GM19467 (cell line): ENCODE measurements around the gene TAF15.
A peak's percentile ranks its signal among the peaks of the same experiment; 100 is the strongest.

Source experiments
- ATAC-seq: cut with Tn5 transposase; IDR thresholded peaks from one replicate; pipeline ENCODE4 v1.9.1; 2021; ENCODE audit warnings: mild to moderate bottlenecking, moderate library complexity; ENCODE audit not compliant: unreplicated experiment

TAF15 gene

DNA sequence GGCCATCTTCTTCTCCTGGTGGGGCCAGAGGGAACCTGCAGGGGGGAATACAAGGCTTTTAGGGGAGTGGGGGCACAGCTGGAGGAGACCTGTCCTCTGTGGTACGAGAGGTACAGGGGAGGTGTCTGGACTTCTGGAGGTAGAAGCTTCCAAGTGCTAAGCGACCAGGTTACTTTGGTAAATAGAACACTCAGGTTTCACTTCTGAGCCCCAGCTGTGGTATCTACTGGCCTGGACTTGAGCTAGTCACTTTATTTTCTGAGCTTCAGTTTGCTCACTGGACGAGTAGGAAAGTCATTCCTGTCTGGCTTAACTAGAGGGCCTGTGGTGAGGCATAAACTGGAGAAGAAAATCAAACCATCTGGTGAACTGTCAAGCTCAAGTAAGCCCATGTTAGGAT lies 59.5 kb downstream of the TAF15 start, which contains the start of gene HEATR9:
TSS of gene HEATR9 (minus strand) at position 155 of the 400 bp plus-strand sequence. CDS start at position 6, 149 bp downstream.
- ATAC-seq = no peak

DNA sequence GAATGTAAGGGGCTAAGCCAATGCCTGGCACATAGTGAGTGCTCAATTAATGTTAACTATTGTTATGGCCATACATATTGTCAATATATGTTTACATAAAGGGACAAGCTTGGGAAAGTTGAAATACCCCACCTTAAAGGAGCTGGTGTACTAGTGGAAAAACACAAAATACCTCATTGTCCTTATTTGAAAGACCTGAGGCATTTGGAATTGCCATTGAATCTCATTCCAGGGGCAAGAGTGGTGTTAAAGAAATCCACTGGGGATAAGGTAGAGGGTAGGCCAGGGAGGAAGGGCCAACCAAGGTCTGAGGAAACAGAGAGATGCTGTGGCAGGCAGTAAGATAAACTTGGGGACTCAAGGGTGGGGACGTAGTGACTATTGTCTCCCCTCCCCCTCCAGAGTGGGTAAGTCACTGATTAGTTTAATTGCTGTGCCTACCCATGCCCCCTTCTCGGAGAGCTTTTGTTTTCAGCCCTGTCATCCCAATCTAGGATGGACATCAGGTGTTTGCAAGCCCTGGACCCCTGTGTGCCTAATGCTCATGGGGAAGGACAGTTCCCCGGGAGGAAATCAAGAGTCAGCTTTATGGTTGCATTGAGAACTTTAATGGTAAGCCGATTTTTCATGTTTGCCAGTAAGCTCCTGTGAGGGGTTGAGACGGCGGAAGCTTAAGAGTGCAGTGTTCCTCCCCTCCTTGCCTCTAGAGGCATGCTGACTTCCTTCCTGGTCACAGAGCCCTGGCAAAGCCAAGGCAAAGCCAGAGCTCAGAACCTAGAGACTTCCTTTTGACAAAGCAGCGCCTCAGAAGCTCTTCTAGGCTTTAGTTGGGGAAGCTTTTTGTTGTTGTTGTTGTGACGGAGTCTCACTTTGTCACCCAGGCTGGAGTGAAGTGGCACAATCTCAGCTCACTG lies 61.9 kb downstream of the TAF15 start:
- no peak for ATAC-seq

DNA sequence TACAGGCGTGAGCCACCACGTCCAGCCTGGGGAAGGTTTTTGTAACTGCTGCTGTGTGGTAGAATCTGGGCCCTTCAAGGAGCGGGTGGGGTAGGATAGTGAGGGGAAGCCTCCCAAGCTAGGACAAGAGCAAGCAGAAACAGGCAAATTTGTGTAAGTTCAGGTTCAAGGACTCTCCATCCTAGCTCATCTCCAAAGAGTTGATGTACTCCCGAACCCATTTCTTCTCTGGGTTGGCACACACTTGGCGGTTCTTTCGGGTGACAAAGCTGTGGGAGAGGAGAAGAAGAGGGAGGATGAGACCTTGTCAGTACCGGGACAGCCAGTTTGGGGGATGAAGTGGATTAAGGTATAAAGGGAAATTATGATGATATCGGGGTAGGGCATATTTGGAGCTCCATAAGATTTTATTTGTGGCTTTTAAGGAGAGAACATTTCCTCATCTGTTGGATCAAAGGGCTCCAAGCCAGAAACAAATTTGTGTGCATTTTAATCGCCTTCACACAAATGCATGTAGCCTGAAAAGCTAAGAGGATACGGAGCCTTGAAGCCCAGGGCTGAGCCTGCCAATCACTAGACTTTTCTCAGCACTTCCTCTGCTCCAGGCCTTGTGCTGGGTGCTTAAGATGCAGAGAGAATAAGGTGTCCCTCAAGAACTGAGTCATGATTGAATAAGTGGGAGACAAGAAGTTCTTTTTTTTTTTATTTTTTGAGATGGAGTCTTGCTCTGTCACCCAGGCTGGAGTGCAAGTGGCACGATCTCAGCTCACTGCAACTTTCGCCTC lies 63.1 kb downstream of the TAF15 start:
- ATAC-seq = no peak

DNA sequence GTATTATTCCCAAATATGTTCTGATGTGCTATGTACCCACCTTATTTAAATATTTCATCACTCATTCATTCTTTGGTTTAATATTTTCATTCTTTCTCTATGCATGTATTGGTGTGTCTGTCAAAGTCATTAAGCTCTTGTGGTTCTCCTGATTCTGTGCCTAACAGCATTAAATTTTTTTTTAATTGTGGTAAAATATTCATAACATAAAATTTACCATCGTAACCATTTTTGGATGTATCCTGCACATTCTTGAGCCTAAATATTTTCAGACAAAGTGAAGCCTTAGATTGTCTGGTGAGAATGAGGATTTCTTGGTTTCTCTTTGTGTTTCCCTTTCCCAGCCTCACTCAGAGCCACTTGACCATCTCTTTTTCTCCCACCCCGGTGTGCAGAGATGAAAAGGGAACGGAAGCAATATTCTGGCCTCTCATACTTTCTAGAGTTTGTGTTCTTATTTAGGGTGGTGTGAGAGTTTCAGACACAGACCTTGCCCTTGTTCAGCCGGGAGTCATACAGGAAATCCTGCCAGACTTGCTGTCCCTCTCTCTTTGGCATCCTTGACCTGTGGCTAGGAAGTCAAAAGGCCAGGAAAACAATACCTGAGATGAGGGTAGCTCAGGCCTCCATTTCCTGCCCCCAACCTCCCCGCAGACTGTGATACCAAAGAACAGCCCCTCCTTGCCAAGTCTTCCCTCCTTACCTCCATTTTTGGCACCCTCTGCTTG lies 66.0 kb downstream of the TAF15 start:
- ATAC-seq = no peak

DNA sequence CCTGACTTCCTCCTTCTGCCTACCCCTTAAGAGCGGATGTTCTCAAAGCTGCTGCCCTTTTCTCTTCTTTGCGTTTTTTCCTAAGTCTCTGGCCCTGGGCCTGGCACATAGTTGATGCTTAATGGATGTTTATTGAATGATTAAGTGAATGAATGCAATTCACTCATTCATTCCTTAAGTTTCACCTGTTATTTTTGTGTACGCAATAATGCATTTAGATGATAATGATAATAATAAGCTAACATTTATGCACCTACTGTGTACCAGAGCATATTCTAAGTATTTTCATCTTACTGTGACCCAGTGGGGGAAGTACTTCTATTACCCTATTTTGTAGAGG lies 66.5 kb downstream of the TAF15 start:
- ATAC-seq = no peak

DNA sequence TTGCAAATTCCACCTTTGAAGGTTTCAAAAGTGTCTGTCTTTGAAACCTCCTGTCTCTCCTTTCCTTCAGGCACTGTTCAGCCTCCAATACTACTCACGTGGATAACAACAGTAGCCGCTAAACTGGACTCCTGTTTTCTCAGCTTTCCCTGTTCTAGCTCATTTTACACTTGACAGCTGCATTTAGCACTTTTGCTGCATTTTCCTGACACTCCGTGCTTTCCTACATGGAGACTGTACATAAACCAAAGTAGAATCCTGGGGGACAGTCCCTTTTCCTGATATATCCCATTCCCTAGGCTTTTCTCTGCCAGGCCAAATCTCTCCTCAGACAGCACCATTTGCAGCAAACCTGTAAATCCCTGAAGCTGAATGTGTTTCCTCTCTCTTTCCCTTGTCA lies 67.2 kb downstream of the TAF15 start:
- ATAC-seq = no peak

DNA sequence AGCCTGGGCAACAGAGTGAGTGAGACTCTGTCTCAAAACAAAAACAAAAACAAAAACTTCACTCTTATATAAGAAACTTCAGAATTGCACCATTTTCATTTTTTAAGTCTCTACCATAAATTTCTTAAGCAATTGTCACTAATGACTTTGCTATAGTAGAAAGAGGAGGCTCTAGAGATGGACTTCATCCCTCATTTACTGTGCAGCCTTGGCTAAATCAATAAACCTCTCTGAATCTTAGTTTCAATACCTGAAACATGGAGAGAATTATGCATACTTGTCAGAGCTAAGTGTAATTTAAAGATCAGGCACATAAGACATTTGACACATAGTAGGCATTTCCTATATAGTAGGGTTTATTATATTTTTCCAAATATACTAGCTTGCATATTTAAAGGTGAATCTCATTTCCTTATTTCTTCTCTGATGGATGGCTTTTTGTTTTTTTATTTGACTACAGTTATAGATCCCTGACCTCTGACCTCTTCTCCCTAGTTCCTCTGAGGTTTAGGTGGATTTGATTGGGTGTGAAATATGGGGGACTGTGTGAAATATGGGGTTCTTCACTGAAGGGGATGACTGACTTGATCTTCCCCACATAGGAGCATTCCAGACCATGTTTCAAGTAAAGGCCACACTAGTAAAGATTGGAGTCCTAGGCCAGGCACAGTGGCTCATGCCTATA lies 68.2 kb downstream of the TAF15 start:
- no peak for ATAC-seq

DNA sequence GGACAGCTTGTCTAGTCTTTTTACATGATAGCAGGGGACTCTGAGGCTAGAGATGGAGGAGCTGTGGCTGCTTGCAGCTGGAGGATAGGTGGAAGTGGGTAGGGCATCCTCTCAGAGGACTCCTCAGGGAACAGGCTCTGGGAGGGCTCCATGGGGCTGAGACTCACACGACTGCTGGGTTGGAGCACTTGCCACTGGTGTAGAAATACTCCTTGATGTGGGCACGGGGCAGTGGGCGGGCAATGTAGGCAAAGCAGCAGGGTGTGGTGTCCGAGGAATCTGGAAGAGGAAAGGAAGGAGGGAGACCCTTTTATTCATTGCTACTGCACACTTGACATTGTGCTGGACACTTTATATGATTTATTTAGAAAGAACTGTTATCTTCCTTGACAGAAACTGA lies 69.1 kb downstream of the TAF15 start:
- no peak for ATAC-seq

DNA sequence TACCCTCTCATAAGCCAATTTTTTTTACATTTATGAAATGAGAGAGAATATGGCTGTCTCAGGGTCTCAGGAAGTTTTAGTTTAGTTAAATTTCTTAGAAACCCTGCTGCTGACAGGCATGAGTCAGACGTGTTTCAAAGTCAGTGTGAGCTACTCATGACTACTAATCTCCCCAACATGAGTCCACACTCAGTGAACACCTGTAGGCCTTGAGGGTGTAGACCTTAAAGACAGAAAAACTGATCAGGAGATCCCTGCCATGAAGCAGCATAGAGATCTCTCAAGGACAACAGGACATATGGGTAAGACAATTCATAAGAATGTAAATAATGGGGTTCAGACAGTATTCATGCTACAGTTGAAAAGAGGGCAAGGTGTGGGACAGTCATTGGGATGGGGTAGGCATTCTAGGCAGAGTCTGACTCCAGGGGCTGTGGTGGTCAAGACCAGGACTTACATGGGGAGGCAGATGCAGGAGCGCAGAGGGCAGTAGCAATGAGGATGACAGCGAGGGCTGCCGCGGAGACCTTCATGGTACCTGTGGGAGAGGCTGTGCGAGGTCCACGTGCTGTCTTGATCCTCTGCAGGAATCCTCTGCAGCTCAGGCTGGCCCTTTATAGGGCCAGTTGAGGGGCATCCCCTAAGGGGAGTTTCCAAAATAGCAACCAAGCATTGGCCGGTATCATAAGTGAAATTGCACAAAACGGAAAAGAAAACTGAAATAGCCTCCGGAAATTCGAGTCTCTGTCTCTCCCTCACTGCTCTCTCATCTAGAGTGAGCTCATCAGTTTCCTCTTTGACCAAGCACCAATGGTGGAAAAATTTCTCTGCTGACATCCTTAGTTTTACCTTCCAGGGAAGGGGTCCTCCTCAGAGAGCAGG lies 70.7 kb downstream of the TAF15 start, which contains the start of gene CCL5:
TSS of gene CCL5 (minus strand) at position 588 of the 882 bp plus-strand sequence.
- peak; percentile 86 for ATAC-seq

DNA sequence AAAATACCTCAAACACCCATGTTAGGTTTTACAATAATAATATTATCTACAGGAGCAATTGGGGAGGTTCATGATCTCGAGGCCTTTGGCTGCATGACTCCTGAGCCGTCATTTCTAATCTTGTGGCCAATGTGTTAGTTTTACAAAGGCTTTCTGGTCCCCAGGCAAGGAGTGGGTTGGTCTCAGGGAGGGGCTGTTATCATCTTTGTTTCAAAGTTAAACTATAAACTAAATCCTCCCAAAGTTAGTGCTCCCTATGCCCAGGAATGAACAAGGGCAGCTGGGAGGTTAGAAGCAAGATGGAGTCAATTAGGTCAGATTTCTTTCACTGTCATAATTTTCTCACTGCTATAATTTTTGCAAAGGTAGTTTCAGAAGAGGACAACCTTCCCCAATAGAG lies 80.0 kb downstream of the TAF15 start:
- no peak for ATAC-seq

DNA sequence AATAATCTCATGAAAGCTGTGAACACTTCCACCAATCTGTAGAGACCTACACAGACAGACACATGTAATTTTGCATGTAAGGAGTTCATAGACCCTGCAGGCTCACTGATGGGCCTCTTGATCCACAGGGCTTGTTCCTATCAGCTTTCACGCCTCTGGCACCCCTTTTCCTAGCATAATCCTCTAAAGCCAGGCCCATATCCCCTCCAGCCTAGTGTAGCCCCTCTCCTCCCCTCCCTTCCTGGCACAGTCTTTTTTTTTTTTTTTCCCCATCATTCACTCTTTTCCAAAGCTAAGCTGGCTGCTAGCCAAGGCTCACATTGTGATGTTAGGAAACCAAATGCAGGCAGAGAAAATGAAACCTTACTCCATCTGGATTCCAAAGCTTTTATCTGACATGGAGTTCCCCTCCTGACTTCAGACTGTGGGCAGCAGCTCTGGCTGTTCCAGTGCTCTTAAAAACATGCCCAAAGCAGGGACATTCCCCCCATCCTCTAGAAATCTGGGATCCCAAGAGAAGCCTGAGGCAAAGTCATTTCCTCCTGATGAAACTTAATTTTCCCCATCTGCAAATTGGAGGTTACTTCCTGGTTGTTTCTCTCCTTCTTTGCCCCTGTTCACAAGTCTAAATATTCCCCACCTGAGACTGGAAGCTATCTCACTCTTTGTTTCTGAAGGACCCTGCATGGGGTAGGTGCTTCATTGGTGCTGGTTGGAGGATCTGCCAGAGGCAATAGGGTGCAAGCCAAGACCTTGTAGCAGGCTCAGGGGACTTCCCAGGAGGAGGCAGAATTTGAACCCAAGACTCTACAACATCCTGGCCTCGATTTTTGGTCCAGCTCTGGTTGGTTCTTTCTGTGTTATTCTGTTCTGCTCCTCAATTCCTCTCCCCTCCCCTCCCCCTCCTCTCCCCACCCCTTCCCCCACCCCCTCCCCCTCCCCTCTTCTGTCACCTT lies 80.8 kb downstream of the TAF15 start:
- ATAC-seq = no peak

DNA sequence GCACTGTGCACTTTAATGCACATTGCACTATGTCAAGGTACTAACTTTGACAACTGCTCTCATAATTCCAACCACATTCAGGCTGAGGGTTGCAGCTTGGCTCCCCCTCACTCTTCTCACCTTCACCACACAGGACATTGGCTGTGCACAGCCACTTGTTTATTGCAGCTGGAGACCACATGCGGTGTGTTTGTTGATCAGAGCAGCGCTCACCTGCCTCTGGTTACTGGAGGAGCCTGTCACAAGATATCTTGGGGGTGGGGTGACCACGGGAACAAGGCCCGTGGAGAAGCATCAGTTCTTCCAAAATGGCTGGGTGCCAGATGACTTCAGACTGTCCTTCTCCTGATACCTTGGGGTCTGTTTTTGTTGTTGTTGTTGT lies 81.5 kb downstream of the TAF15 start:
- ATAC-seq = no peak

DNA sequence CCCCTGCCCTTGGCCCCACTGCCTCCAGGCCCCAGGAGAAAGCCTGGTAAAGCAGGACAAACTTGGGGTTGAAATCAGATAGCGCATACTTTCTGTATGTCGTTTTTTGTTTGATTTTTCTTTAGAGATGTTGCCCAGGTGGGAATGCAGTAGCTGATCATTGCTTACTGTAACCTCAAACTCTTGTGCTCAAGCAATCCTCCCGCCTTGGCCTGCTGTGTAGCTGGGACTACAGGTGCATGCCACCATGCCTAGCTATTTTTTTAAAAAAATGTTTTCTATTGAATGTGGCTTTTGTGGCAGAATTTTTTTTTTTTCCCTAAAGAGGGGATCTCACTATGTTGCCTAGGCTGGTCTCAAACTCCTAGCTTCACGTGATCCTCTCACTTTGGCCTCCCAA lies 82.0 kb downstream of the TAF15 start:
- no peak for ATAC-seq

DNA sequence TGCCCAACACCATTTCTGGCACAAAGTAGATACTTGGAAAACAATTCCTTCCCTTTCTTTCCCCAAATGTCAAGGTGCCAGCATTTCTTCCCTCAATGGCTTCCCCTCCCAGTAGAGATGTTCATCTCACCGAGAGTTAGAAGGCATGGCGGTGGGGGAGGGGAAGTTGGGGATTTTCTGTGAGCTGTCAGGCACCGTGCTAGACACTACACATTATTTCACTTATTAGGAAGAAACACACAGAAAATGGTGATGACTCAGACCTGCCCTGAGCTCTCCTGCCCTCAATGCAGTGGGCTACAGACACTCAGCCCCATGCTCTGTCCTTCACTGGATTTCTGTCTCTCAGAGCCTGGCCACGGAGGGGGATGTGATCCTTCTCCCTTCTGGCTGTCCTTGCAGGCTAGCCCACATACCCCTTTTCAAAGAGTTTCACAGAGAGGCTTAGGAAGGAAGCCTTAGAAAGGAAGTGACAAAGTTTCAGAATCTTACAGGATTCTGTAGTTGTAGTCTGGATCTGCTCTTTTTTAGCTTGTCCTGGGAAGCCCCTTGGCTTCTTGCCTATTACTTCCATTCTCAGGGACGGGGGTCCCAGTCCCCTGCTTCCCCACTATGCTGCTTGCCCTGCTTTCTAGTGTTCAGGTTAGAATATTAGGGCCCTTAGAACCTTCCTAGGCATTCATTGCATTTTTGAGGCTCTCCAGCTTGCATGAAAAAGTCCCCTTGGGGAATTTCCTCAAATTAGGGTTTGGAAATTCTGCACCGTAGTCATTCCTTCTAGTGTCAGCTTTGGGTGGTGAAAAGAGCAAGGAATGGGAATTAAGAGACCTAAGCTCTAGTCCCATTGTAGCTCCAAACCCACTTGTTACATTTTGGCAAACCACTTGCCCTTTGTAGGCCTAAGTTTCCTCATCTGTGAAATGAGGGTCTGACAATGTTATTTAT lies 83.1 kb downstream of the TAF15 start:
- no peak for ATAC-seq

DNA sequence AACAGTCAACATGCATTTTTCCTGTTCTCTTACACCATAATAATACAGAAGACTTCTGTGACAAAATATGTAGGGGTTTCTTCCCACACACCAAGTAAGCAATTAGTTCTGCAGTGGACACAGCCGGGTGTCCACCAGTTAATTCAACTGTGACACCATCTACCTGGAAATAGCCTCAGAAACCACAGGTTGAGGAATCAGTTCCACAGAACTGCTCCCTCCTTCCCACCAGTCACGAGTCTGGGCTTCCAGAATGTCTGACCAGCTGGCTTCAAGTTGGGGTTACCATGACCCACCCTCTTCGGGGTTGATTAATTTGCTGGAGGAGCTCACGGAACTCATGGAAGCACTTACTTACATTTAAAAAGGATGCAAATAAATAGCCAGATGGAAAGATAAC lies 84.5 kb downstream of the TAF15 start:
- no peak for ATAC-seq

DNA sequence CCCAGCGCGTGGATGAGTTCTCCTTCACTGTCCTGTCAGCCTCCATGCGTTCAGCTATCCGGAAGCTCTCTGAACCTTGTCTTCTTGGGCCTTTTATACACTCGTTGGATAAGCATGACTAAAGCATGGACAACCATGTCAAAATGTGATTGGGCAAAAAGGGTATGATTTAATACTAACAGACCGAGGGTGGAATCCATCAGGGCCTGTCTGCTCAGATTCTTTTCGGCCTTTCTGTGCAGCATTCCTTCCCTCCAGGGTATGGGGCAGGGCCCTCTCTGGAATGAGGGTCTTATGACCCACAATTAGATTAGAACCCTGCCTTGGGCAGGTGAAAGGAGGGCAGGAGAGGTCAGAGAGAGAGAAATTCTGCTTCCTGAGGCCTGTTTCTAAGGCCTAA lies 84.9 kb downstream of the TAF15 start:
- no peak for ATAC-seq
